Measurements from ENCODE around the gene HLA-C. TPM values are rescaled to one million over a fixed set of nuclear protein-coding genes. Genes with fewer than 3 reads are reported as not detected.

Gene HLA-C
- total RNA-seq, 1 experiment from 2014 or later, result 333 TPM

DNA sequence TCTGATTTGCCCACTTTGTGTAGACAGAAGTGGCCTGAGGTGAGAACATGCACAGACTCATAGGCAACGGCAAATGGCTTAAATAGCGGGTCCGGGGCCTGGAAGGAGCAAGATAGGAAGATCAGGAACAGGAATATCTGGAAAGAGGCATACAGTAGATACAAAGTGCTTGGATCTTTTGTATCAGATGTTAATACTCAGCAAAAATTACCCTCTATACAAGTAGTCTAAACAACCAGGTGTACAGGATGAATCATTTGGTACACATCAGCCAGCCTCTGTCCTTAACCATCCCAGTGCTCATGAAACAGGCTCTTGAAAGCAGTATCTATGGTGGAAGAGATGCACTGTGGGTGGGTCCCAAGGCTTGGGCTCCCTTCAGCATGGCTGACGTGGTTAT, 28.9 kb upstream of the HLA-C start:
- intact Hi-C loops (cut with micrococcal nuclease), result no loop called here
- Histone ChIP-seq H3K27me3 (ENCODE audit: insufficient read depth, low read length) (peaks cover 32% of the 10 kb centered on the region), H3K4me3 (replicated peaks in 1 of 2; ENCODE audit: low read depth in 1 of 2, low read length in 2 of 2) (no peak overlapping the region), H3K27ac (ENCODE audit: low read depth, low read length) (no peak overlapping the region), H3K4me1 (ENCODE audit: control insufficient read depth in 1 of 2, insufficient read depth in 2 of 2, low read length in 2 of 2) (no peaks in the 10 kb centered on the region), H4K20me1 (ENCODE audit: insufficient read depth) (no peaks in the 10 kb centered on the region), H3K9me3 (ENCODE audit: control insufficient read depth in 1 of 2, insufficient read depth in 1 of 2, low read depth in 1 of 2, low read length in 2 of 2) (no peaks in the 10 kb centered on the region), H3K79me2 (ENCODE audit: insufficient read depth, low read length) (no peaks in the 10 kb centered on the region), H3K9me2 (ENCODE audit: insufficient read depth) (no peaks in the 10 kb centered on the region), H3K4me2 (ENCODE audit: low read length) (no peak overlapping the region), H2AFZ (ENCODE audit: low read depth, low read length, poor library complexity, severe bottlenecking) (no peak overlapping the region), H3K36me3 (ENCODE audit: control insufficient read depth in 1 of 2, insufficient read depth in 2 of 2, low read length in 2 of 2) (no peaks in the 10 kb centered on the region), H3K9ac (ENCODE audit: low read length) (no peak overlapping the region)
- DNase-seq (ENCODE audit: low read depth, low spot score) (no peak), ATAC-seq (no peak)
- TF ChIP-seq CEBPB (IDR thresholded peaks at IDR 0.05; ENCODE audit: low read depth) (no peak), EZH2phosphoT487 (IDR thresholded peaks at IDR 0.05; ENCODE audit: borderline replicate concordance) (no peak), CBX3 (IDR thresholded peaks at IDR 0.05; ENCODE audit: low read depth) (no peak), ZFX (IDR thresholded peaks at IDR 0.05) (no peak), POLR2A (IDR thresholded peaks at IDR 0.05; ENCODE audit: borderline replicate concordance, extremely low read depth, insufficient read depth, insufficient read length) (no peak), JUND (IDR thresholded peaks at IDR 0.05) (no peak), ELF1 (IDR thresholded peaks at IDR 0.05; ENCODE audit: borderline replicate concordance, low read depth) (no peak), EGR1 (IDR thresholded peaks at IDR 0.05; ENCODE audit: low read depth) (no peak)
- TF ChIP-seq, protein P1, sequence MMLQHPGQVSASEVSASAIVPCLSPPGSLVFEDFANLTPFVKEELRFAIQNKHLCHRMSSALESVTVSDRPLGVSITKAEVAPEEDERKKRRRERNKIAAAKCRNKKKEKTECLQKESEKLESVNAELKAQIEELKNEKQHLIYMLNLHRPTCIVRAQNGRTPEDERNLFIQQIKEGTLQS (IDR thresholded peaks at IDR 0.05), result no peak
- TF ChIP-seq, protein P2, sequence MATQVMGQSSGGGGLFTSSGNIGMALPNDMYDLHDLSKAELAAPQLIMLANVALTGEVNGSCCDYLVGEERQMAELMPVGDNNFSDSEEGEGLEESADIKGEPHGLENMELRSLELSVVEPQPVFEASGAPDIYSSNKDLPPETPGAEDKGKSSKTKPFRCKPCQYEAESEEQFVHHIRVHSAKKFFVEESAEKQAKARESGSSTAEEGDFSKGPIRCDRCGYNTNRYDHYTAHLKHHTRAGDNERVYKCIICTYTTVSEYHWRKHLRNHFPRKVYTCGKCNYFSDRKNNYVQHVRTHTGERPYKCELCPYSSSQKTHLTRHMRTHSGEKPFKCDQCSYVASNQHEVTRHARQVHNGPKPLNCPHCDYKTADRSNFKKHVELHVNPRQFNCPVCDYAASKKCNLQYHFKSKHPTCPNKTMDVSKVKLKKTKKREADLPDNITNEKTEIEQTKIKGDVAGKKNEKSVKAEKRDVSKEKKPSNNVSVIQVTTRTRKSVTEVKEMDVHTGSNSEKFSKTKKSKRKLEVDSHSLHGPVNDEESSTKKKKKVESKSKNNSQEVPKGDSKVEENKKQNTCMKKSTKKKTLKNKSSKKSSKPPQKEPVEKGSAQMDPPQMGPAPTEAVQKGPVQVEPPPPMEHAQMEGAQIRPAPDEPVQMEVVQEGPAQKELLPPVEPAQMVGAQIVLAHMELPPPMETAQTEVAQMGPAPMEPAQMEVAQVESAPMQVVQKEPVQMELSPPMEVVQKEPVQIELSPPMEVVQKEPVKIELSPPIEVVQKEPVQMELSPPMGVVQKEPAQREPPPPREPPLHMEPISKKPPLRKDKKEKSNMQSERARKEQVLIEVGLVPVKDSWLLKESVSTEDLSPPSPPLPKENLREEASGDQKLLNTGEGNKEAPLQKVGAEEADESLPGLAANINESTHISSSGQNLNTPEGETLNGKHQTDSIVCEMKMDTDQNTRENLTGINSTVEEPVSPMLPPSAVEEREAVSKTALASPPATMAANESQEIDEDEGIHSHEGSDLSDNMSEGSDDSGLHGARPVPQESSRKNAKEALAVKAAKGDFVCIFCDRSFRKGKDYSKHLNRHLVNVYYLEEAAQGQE (IDR thresholded peaks at IDR 0.05; ENCODE audit: low read depth), result no peak
- TF ChIP-seq, protein P3, sequence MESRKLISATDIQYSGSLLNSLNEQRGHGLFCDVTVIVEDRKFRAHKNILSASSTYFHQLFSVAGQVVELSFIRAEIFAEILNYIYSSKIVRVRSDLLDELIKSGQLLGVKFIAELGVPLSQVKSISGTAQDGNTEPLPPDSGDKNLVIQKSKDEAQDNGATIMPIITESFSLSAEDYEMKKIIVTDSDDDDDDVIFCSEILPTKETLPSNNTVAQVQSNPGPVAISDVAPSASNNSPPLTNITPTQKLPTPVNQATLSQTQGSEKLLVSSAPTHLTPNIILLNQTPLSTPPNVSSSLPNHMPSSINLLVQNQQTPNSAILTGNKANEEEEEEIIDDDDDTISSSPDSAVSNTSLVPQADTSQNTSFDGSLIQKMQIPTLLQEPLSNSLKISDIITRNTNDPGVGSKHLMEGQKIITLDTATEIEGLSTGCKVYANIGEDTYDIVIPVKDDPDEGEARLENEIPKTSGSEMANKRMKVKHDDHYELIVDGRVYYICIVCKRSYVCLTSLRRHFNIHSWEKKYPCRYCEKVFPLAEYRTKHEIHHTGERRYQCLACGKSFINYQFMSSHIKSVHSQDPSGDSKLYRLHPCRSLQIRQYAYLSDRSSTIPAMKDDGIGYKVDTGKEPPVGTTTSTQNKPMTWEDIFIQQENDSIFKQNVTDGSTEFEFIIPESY (IDR thresholded peaks at IDR 0.05; ENCODE audit: extremely low read depth, insufficient replicate concordance, low read length), result no peak
- RAD21 ChIA-PET (ENCODE audit: low non-redundant PET in 1 of 2, low total read pairs in 2 of 2, uncharacterized antibody in 2 of 2, unreplicated experiment in 2 of 2), result no interaction called here
- POLR2A ChIA-PET, result no interaction called here
- CTCF ChIA-PET, result no interaction called here
- BruUV-seq (replicated peaks), result no TSS peak
